CD4-positive, alpha-beta T cell treated with Interleukin-6 for 4 hours (primary cell): Measurements from ENCODE around the gene FLCN.

Experiments
- DNase-seq: peaks from one replicate; pipeline ENCODE4 v3.0.0-alpha.2; 2020; ENCODE audit warnings: mixed read lengths

FLCN gene

GRCh38 chr17:17164676-17165075 is 72.3 kb downstream of the FLCN start:
- no peak for DNase-seq

DNA sequence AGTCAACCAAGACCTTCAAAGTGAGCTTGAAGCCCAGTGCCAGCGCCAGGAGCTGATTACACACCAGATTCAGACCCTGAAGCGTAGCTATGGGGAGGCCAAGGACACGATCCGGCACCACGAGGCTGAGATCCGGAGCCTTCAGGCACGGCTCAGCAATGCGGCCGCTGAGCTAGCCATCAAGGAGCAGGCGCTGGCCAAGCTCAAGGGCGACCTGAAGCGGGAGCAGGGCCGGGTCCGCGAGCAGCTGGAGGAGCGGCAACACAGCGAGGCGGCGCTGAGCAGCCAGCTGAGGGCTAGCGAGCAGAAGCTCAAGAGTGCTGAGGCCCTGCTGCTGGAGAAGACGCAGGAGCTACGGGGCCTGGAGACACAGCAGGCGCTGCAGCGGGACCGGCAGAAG is 72.8 kb downstream of the FLCN start:
- DNase-seq = no peak
